Right hindlimb (tissue), 1 donor: ENCODE data around the gene FBH1.
"Not testable (repeated sequence)": the region's sequence is repeated elsewhere in the genome, so short reads cannot be mapped to it uniquely, and the experiment has no call there.

Source experiments
- DNase-seq: peaks from one replicate; pipeline ENCODE4 v3.0.0-alpha.2; 2018

FBH1 gene

GRCh38 chr10:5960070-5960972, 70.3 kb downstream of the FBH1 start:
- DNase-seq, result no peak

- DNase-seq, result not testable (repeated sequence)
Measured at GRCh38 chr10:5960973-5961275, 70.9 kb downstream of the FBH1 start.

GRCh38 chr10:5961405-5962100, 71.5 kb downstream of the FBH1 start:
- DNase-seq, result no peak

GRCh38 chr10:5962358-5962940, 72.4 kb downstream of the FBH1 start:
- not testable (repeated sequence) for DNase-seq

- DNase-seq, result no peak
Measured at GRCh38 chr10:5963071-5963470, 73.0 kb downstream of the FBH1 start.

- DNase-seq, result no peak
Measured at GRCh38 chr10:5963591-5963990, 73.5 kb downstream of the FBH1 start.

GRCh38 chr10:5964736-5965135, 74.7 kb downstream of the FBH1 start:
- DNase-seq, result no peak

- DNase-seq, result no peak
Measured at GRCh38 chr10:5965266-5965665, 75.2 kb downstream of the FBH1 start.

GRCh38 chr10:5968037-5968680, 78.1 kb downstream of the FBH1 start:
- no peak for DNase-seq

GRCh38 chr10:5968681-5969453, 78.8 kb downstream of the FBH1 start:
- DNase-seq, result no peak

- DNase-seq, result no peak
Measured at GRCh38 chr10:5970066-5970465, 80.0 kb downstream of the FBH1 start.

GRCh38 chr10:5970527-5970926, 80.5 kb downstream of the FBH1 start:
- no peak for DNase-seq

GRCh38 chr10:5971315-5971832, 81.3 kb downstream of the FBH1 start:
- no peak for DNase-seq

GRCh38 chr10:5971886-5972285, 81.8 kb downstream of the FBH1 start:
- DNase-seq, result no peak

GRCh38 chr10:5973069-5973468, 83.0 kb downstream of the FBH1 start:
- no peak for DNase-seq

- DNase-seq, result peak; percentile 31
Measured at GRCh38 chr10:5975641-5976473, 85.8 kb downstream of the FBH1 start.

- DNase-seq, result peak; percentile 58
Measured at GRCh38 chr10:5976512-5977470, 86.7 kb downstream of the FBH1 start.

- peak; percentile 58 for DNase-seq
Measured at GRCh38 chr10:5977471-5978229, 87.6 kb downstream of the FBH1 start, which contains the start of gene IL15RA. Gene IL15RA, minus strand, starts transcription at chr10:5977543. Its CDS starts 51 bp downstream, at chr10:5977492.

GRCh38 chr10:5978230-5978489, 88.1 kb downstream of the FBH1 start:
- no peak for DNase-seq

GRCh38 chr10:5981529-5981928, 91.5 kb downstream of the FBH1 start:
- no peak for DNase-seq
